HCT116 (cell line): ENCODE measurements around the gene ACMSD. TPM values are rescaled to one million over a fixed set of nuclear protein-coding genes. Genes with fewer than 3 reads are reported as not detected.

Experiments
- ATAC-seq: fragments of 200-7000 bp; cut with Tn5 transposase; 2 replicates; pipeline ENCODE4 v1.9.1; 2020; ENCODE audit warnings: mild to moderate bottlenecking, moderate library complexity
- BruUV-seq: library from RNA; stranded (reverse); fragments of 400-500 nt; replicated peaks from 2 replicates; lab custom pipeline; 2021; lab: Mats Ljungman, UMichigan
- CTCF ChIA-PET: fragments of 300-600 bp; sonication (Branson Sonifier 250); formaldehyde crosslinking; loops from one replicate; lab custom pipeline; 2021; ENCODE audit warnings: antibody characterized with exemption; lab: Charles Lee
- POLR2A ChIA-PET: fragments of 300-600, 350-600 bp; sonication (Branson Sonifier 250); formaldehyde crosslinking; loops from one replicate; lab custom pipeline; 2021; ENCODE audit warnings: antibody characterized with exemption; lab: Charles Lee
- RAD21 ChIA-PET, 2 experiments: fragments of 300-600 bp; sonication (Branson Sonifier 250); formaldehyde crosslinking; loops; one replicate each; lab custom pipeline; 2023; ENCODE audit warnings: low total read pairs in 2 of 2; ENCODE audit not compliant: uncharacterized antibody in 2 of 2, unreplicated experiment in 2 of 2, low non-redundant PET in 1 of 2; lab: Charles Lee
- DNase-seq: peaks from one replicate; pipeline ENCODE4 v3.0.0-alpha.2; 2010; ENCODE audit warnings: low read depth, low spot score
- H2AFZ ChIP-seq: fragments of 200-600 bp; shearing (Covaris generic), sonication (generic); 2 replicates; pipeline ENCODE4 v1.6.1; 2017; ENCODE audit warnings: low read depth, mixed run types, mixed read lengths, antibody characterized with exemption, low read length; ENCODE audit not compliant: poor library complexity, severe bottlenecking
- H3K27ac ChIP-seq: 2 replicates; pipeline ENCODE4 v1.5.1; 2012; ENCODE audit warnings: low read depth, low read length
- H3K27me3 ChIP-seq: fragments of 200-600 bp; sonication (generic); 2 replicates; pipeline ENCODE4 v1.6.1; 2016; ENCODE audit warnings: mixed run types, low read length, mixed read lengths; ENCODE audit not compliant: insufficient read depth
- H3K36me3 ChIP-seq, 2 experiments: fragments of 200-500 bp in 1 of 2; fragments of 200-600 bp in 1 of 2; sonication (Bioruptor generic) in 1 of 2; sonication (generic) in 1 of 2; 2 replicates each; pipeline versions ENCODE4 v1.5.1 to v1.6.1; 2014 to 2016; ENCODE audit warnings: low read length in 2 of 2, inconsistent platforms in 1 of 2, mixed read lengths in 1 of 2, mixed run types in 1 of 2; ENCODE audit not compliant: insufficient read depth in 2 of 2, control insufficient read depth in 1 of 2
- H3K4me1 ChIP-seq, 2 experiments: fragments of 200-600 bp in 1 of 2; sonication (generic) in 1 of 2; 2 replicates each; pipeline versions ENCODE4 v1.5.1 to v1.6.1; 2012 to 2017; ENCODE audit warnings: low read length in 2 of 2, inconsistent platforms in 1 of 2, mild to moderate bottlenecking in 1 of 2, mixed read lengths in 1 of 2, mixed run types in 1 of 2, moderate library complexity in 1 of 2; ENCODE audit not compliant: insufficient read depth in 2 of 2, control insufficient read depth in 1 of 2
- H3K4me2 ChIP-seq: fragments of 200-600 bp; sonication (generic); 2 replicates; pipeline ENCODE4 v1.6.1; 2017; ENCODE audit warnings: mixed run types, low read length, mixed read lengths
- H3K4me3 ChIP-seq, 2 experiments: fragments of 200-600 bp in 1 of 2; sonication (generic) in 1 of 2; replicated peaks in 1 of 2; 2 replicates each; pipeline ENCODE4 v1.5.1; 2011 to 2016; ENCODE audit warnings: low read length in 2 of 2, control low read depth in 1 of 2, low read depth in 1 of 2, mild to moderate bottlenecking in 1 of 2, mixed read lengths in 1 of 2, mixed run types in 1 of 2
- H3K79me2 ChIP-seq: fragments of 200-600 bp; sonication (generic); 2 replicates; pipeline ENCODE4 v1.6.1; 2017; ENCODE audit warnings: mild to moderate bottlenecking, mixed run types, low read length, moderate library complexity, mixed read lengths; ENCODE audit not compliant: insufficient read depth
- H3K9ac ChIP-seq: fragments of 200-600 bp; sonication (generic); 2 replicates; pipeline ENCODE4 v1.6.1; 2016; ENCODE audit warnings: low read length, mixed read lengths
- H3K9me2 ChIP-seq: fragments of 200-600 bp; sonication (generic), shearing (Covaris generic); 2 replicates; pipeline ENCODE4 v1.6.1; 2017; ENCODE audit warnings: mixed run types, mild to moderate bottlenecking, moderate library complexity; ENCODE audit not compliant: insufficient read depth
- H3K9me3 ChIP-seq, 2 experiments: fragments of 200-500 bp in 1 of 2; fragments of 200-600 bp in 1 of 2; sonication (Bioruptor generic) in 1 of 2; sonication (generic) in 1 of 2; 2 replicates each; pipeline ENCODE4 v1.6.1; 2014 to 2017; ENCODE audit warnings: low read length in 2 of 2, mixed read lengths in 2 of 2, inconsistent platforms in 1 of 2, low read depth in 1 of 2, mild to moderate bottlenecking in 1 of 2, mixed run types in 1 of 2, moderate library complexity in 1 of 2; ENCODE audit not compliant: control insufficient read depth in 1 of 2, insufficient read depth in 1 of 2
- H4K20me1 ChIP-seq: fragments of 200-600 bp; sonication (generic), shearing (Covaris generic); 2 replicates; pipeline ENCODE4 v1.6.1; 2017; ENCODE audit warnings: mixed run types, mild to moderate bottlenecking, moderate library complexity; ENCODE audit not compliant: insufficient read depth
- CEBPB ChIP-seq: IDR thresholded peaks from 2 replicates; pipeline ENCODE4 v1.6.1; 2012; ENCODE audit warnings: low read depth
- EGR1 ChIP-seq: IDR thresholded peaks from 2 replicates; pipeline ENCODE4 v1.6.1; 2012; ENCODE audit warnings: low read depth
- ELF1 ChIP-seq: IDR thresholded peaks from 2 replicates; pipeline ENCODE4 v1.6.1; 2012; ENCODE audit warnings: low read depth, borderline replicate concordance
- EZH2 ChIP-seq: fragments of 200-600 bp; sonication (generic); IDR thresholded peaks from 2 replicates; pipeline ENCODE4 v1.6.1; 2017; ENCODE audit warnings: antibody characterized with exemption, mixed run types
- FOSL1 ChIP-seq: IDR thresholded peaks from 2 replicates; pipeline ENCODE4 v1.6.1; 2012; ENCODE audit warnings: low read depth
- JUND ChIP-seq: IDR thresholded peaks from 2 replicates; pipeline ENCODE4 v1.6.1; 2012
- POLR2A ChIP-seq: IDR thresholded peaks from 2 replicates; pipeline ENCODE4 v1.7.0; 2011; ENCODE audit warnings: borderline replicate concordance; ENCODE audit not compliant: insufficient read depth, insufficient read length; ENCODE audit errors: extremely low read depth
- POLR2AphosphoS5 ChIP-seq: IDR thresholded peaks from 2 replicates; pipeline ENCODE4 v1.6.1; 2011; ENCODE audit warnings: mild to moderate bottlenecking, low read depth, low read length, moderate library complexity
- REST ChIP-seq: IDR thresholded peaks from 2 replicates; pipeline ENCODE4 v1.6.1; 2012; ENCODE audit warnings: low read depth
- SIN3A ChIP-seq: IDR thresholded peaks from 2 replicates; pipeline ENCODE4 v1.6.1; 2012; ENCODE audit warnings: low read depth
- SP1 ChIP-seq: IDR thresholded peaks from 2 replicates; pipeline ENCODE4 v1.6.1; 2012; ENCODE audit warnings: low read depth
- SRF ChIP-seq: IDR thresholded peaks from 2 replicates; pipeline ENCODE4 v1.6.1; 2012; ENCODE audit warnings: low read depth
- TCF7L2 ChIP-seq: IDR thresholded peaks from 2 replicates; pipeline ENCODE4 v1.7.0; 2011; ENCODE audit warnings: borderline replicate concordance, inconsistent platforms; ENCODE audit not compliant: insufficient read depth, insufficient read length; ENCODE audit errors: extremely low read depth
- YY1 ChIP-seq: IDR thresholded peaks from 2 replicates; pipeline ENCODE4 v1.6.1; 2011; ENCODE audit warnings: low read length, low read depth, moderate library complexity, mild to moderate bottlenecking; ENCODE audit not compliant: insufficient replicate concordance; ENCODE audit errors: extremely low read depth
- ZFX ChIP-seq: fragments of 450-650 bp; IDR thresholded peaks from 2 replicates; pipeline ENCODE4 v1.6.1; 2017
- ZNF274 ChIP-seq: fragments of 200-500 bp; sonication (Bioruptor generic); IDR thresholded peaks from 2 replicates; pipeline ENCODE4 v1.6.1; 2014; ENCODE audit warnings: mild to moderate bottlenecking, low read depth, low read length, inconsistent platforms
- intact Hi-C: fragments of 100-400 bp; cut with micrococcal nuclease; formaldehyde crosslinking; loops from 2 replicates; pipeline ENCODE4 v1.10.0; 2022
- total RNA-seq: library from RNA; stranded (reverse); gene quantifications from one replicate; pipeline ENCODE4 v1.2.1, GENCODE V29; 2021; ENCODE audit not compliant: unreplicated experiment
- TF ChIP-seq, protein P1 (sequence below): IDR thresholded peaks from 2 replicates; pipeline ENCODE4 v1.6.1; 2012
- TF ChIP-seq, protein P2 (sequence below), 3 experiments: fragments of 200-600 bp in 1 of 3; sonication (generic) in 1 of 3; IDR thresholded peaks in 2 of 3; conservative IDR thresholded peaks in 1 of 3; 2 replicates each; pipeline ENCODE4 v1.5.1; 2012 to 2017; ENCODE audit warnings: low read depth in 2 of 3, low read length in 2 of 3, antibody characterized with exemption in 1 of 3, borderline replicate concordance in 1 of 3, control low read depth in 1 of 3, mild to moderate bottlenecking in 1 of 3, mixed read lengths in 1 of 3, mixed run types in 1 of 3, moderate library complexity in 1 of 3; ENCODE audit not compliant: insufficient read depth in 1 of 3
- TF ChIP-seq, protein P3 (sequence below): IDR thresholded peaks from 2 replicates; pipeline ENCODE4 v1.6.1; 2011; ENCODE audit warnings: mild to moderate bottlenecking, low read length, moderate library complexity; ENCODE audit not compliant: insufficient replicate concordance; ENCODE audit errors: extremely low read depth
- TF ChIP-seq, protein P4 (sequence below): IDR thresholded peaks from 2 replicates; pipeline ENCODE4 v1.6.1; 2012

ACMSD gene
- total RNA-seq, 1 experiment from 2014 or later = not detected

DNA sequence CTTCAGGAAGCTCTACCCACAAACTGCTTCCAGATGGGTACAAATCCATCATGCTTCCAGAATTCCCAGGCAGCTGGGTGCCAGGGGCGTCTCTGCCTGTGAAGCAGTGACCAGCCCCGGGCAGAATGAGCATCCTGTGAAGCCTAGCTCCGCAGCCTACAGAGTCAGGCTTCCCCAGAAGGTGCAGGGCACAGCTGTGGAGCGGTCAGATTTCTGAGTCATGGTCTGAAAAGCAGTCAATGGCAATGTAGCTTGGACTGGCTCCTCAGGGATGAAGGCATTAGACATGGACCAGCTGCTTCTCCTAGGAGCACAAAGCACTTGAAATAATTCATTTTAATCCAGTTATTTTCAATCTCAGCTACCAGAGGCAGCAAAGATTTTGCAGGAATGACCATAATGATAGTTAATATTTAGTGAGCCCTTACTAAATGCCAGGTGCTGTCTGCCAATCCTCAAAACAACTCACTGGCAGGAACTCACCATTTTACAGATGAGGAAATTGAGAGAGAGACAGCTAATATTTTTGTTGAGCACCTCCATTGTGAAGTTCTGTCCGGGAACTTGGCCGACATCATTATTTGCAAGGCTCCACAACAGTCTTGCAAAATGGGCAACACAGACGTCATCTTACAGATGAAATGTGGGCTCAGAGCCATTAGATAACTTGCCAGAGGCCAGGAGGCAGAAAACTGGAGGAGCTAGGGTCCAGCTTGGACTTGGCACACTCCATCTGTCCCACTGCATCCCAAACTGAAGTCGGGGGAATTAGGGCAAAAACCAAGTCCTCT is 31.7 kb downstream of the ACMSD start:
- no peaks in the 10 kb centered on the region for H3K9me2 ChIP-seq
- H3K4me1 ChIP-seq = no peaks in the 10 kb centered on the region
- intact Hi-C loops = no loop called here
- no peak for ATAC-seq
- ChIA-PET POLR2A (no interaction called here), CTCF (no interaction called here), RAD21 (no interaction called here)
- H3K4me3 ChIP-seq = no peak overlapping the region
- no peak overlapping the region for H3K4me2 ChIP-seq
- no peak overlapping the region for H3K27ac ChIP-seq
- no peaks in the 10 kb centered on the region for H3K9me3 ChIP-seq
- no peak overlapping the region for H3K9ac ChIP-seq
- DNase-seq = no peak
- no peaks in the 10 kb centered on the region for H3K79me2 ChIP-seq
- no peak overlapping the region for H2AFZ ChIP-seq
- no TSS peak for BruUV-seq
- no peaks in the 10 kb centered on the region; a peak in 1 of 4 replicates for H3K36me3 ChIP-seq
- TF ChIP-seq, protein P1, sequence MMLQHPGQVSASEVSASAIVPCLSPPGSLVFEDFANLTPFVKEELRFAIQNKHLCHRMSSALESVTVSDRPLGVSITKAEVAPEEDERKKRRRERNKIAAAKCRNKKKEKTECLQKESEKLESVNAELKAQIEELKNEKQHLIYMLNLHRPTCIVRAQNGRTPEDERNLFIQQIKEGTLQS = no peak
- TF ChIP-seq FOSL1 = no peak
- TF ChIP-seq POLR2A = no peak
- no peak for TF ChIP-seq ZFX
- no peak for TF ChIP-seq ELF1
- no peak for TF ChIP-seq CEBPB
- TF ChIP-seq, protein P2, sequence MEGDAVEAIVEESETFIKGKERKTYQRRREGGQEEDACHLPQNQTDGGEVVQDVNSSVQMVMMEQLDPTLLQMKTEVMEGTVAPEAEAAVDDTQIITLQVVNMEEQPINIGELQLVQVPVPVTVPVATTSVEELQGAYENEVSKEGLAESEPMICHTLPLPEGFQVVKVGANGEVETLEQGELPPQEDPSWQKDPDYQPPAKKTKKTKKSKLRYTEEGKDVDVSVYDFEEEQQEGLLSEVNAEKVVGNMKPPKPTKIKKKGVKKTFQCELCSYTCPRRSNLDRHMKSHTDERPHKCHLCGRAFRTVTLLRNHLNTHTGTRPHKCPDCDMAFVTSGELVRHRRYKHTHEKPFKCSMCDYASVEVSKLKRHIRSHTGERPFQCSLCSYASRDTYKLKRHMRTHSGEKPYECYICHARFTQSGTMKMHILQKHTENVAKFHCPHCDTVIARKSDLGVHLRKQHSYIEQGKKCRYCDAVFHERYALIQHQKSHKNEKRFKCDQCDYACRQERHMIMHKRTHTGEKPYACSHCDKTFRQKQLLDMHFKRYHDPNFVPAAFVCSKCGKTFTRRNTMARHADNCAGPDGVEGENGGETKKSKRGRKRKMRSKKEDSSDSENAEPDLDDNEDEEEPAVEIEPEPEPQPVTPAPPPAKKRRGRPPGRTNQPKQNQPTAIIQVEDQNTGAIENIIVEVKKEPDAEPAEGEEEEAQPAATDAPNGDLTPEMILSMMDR (IDR thresholded peaks at IDR 0.05 in 2 of 3, conservative IDR thresholded peaks at IDR 0.05 in 1 of 3; ENCODE audit: borderline replicate concordance in 1 of 3, insufficient read depth in 1 of 3, low read depth in 2 of 3, low read length in 2 of 3) = no peak
- TF ChIP-seq SIN3A = no peak
- no peak for TF ChIP-seq ZNF274
- TF ChIP-seq, protein P3, sequence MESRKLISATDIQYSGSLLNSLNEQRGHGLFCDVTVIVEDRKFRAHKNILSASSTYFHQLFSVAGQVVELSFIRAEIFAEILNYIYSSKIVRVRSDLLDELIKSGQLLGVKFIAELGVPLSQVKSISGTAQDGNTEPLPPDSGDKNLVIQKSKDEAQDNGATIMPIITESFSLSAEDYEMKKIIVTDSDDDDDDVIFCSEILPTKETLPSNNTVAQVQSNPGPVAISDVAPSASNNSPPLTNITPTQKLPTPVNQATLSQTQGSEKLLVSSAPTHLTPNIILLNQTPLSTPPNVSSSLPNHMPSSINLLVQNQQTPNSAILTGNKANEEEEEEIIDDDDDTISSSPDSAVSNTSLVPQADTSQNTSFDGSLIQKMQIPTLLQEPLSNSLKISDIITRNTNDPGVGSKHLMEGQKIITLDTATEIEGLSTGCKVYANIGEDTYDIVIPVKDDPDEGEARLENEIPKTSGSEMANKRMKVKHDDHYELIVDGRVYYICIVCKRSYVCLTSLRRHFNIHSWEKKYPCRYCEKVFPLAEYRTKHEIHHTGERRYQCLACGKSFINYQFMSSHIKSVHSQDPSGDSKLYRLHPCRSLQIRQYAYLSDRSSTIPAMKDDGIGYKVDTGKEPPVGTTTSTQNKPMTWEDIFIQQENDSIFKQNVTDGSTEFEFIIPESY = no peak
- no peak for TF ChIP-seq REST
- no peak for TF ChIP-seq TCF7L2
- no peak for TF ChIP-seq EZH2
- TF ChIP-seq EGR1 = no peak
- no peak for TF ChIP-seq SP1
- TF ChIP-seq YY1 = no peak
- no peak for TF ChIP-seq SRF
- TF ChIP-seq, protein P4, sequence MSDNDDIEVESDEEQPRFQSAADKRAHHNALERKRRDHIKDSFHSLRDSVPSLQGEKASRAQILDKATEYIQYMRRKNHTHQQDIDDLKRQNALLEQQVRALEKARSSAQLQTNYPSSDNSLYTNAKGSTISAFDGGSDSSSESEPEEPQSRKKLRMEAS = no peak
- no peak for TF ChIP-seq JUND
- no peak for TF ChIP-seq POLR2AphosphoS5
- H3K27me3 ChIP-seq = no peaks in the 10 kb centered on the region
- H4K20me1 ChIP-seq = no peaks in the 10 kb centered on the region
